Mucosa of stomach (tissue), 1 donor: Measurements from ENCODE around the gene DSTYK.
"Not testable (repeated sequence)": the region's sequence is repeated elsewhere in the genome, so short reads cannot be mapped to it uniquely, and the experiment has no call there.

Experiments used
- H3K27me3 ChIP-seq: one replicate; pipeline ENCODE4 v1.7.0; 2013; ENCODE audit warnings: mild to moderate bottlenecking, low read length; ENCODE audit not compliant: control insufficient read depth, insufficient read depth
- H3K36me3 ChIP-seq: one replicate; pipeline ENCODE4 v1.7.0; 2013; ENCODE audit warnings: low read length; ENCODE audit not compliant: control insufficient read depth, insufficient read depth
- H3K4me1 ChIP-seq: one replicate; pipeline ENCODE4 v1.7.0; 2013; ENCODE audit warnings: mild to moderate bottlenecking, low read length; ENCODE audit not compliant: control insufficient read depth, insufficient read depth
- H3K4me3 ChIP-seq: one replicate; pipeline ENCODE4 v1.7.0; 2013; ENCODE audit warnings: low read length
- H3K9ac ChIP-seq: one replicate; pipeline ENCODE4 v1.7.0; 2013; ENCODE audit warnings: mild to moderate bottlenecking, low read length, moderate library complexity
- H3K9me3 ChIP-seq: one replicate; pipeline ENCODE4 v1.7.0; 2013; ENCODE audit warnings: mild to moderate bottlenecking, low read length, moderate library complexity; ENCODE audit not compliant: control insufficient read depth
- donor health status: Pancreatic carcinoma.

DSTYK gene

GRCh38 chr1:205182930-205183329 is 28.6 kb downstream of the DSTYK start:
- Histone ChIP-seq H3K4me1 (peaks cover 5% of the 10 kb centered on the region), H3K36me3 (peaks cover 3% of the 10 kb centered on the region), H3K9ac (no peak overlapping the region), H3K4me3 (no peak overlapping the region), H3K27me3 (no peaks in the 10 kb centered on the region), H3K9me3 (no peaks in the 10 kb centered on the region)

DNA sequence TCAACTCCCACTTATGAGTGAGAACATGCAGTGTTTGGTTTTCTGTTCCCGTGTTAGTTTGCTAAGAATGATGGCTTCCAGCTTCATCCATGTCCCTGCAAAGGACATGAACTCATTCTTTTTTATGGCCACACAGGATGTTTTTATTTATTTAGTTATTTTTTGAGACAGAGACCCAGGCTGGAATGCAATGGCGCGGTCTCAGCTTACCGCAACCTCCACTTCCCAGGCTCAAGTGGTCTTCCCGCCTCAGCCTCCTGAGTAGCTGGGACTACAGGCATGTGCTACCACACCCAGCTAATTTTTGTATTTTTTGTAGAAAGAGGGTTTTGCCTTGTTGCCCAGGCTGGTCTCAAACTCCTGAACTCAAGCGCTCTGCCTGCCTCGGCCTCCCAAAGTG is 31.2 kb downstream of the DSTYK start:
- H3K9me3 ChIP-seq, H3K4me3 ChIP-seq, H3K9ac ChIP-seq, H3K4me1 ChIP-seq, H3K36me3 ChIP-seq, H3K27me3 ChIP-seq: not testable (repeated sequence)

- H3K4me3 ChIP-seq: no peak overlapping the region
- H3K36me3 ChIP-seq: no peaks in the 10 kb centered on the region
- no peak overlapping the region for H3K9ac ChIP-seq
- H3K9me3 ChIP-seq: no peaks in the 10 kb centered on the region
- no peaks in the 10 kb centered on the region for H3K4me1 ChIP-seq
- no peaks in the 10 kb centered on the region for H3K27me3 ChIP-seq
These were observed 31.7 kb downstream of the DSTYK start for GRCh38 chr1:205179842-205180241.

DNA sequence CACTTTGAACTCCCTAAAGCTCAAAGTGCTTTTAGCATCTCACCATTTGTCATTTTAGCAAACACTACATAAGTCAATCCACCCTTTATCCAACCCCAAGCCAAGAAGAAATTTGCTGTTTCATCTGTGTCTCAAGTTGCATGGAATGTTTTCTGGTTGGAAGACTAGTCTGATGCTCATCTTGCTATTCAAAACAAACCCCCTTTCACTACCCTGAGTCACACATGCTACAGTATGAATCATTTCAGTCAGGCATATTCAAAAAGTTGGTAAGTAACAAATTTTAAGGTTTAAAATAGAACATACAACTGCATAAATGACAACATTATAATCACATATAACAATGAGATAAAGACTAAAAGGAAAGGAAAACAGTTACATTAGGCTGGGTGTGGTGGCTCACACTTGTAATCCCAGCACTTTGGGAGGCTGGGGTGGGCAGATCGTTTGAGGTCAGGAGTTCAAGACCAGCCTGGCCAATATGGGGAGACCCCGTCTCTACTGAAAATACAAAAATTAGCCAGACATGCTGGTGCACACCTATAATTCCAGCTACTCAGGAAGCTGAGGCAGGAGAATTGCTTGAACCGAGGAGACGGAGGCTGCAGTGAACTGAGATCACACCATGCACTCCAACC is 38.7 kb downstream of the DSTYK start:
- H3K9me3 ChIP-seq: no peaks in the 10 kb centered on the region
- H3K4me3 ChIP-seq: no peak overlapping the region
- H3K4me1 ChIP-seq: no peaks in the 10 kb centered on the region
- H3K36me3 ChIP-seq: no peaks in the 10 kb centered on the region
- H3K9ac ChIP-seq: no peak overlapping the region
- no peaks in the 10 kb centered on the region for H3K27me3 ChIP-seq

DNA sequence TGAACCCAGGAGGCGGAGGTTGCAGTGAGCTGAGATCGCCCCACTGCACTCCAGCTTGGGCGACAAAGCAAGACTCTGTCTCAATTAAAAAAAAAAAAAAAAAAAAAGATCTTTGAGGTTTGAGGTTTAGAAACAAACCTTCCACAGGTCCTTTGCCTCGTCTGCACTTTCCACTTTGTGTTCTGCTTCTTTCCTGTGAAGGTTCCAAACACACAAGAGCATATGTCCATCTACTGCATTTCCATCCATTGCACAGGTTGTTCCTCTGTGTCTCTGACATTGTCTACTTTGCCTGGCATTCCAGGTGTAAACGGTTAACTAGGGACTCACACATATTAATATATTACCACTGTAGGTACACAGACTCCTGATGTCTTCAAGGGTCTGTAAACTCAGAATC is 40.1 kb downstream of the DSTYK start:
- Histone ChIP-seq H3K27me3 (no peaks in the 10 kb centered on the region), H3K4me3 (no peak overlapping the region), H3K9ac (no peak overlapping the region), H3K9me3 (no peaks in the 10 kb centered on the region), H3K4me1 (no peaks in the 10 kb centered on the region), H3K36me3 (no peaks in the 10 kb centered on the region)

DNA sequence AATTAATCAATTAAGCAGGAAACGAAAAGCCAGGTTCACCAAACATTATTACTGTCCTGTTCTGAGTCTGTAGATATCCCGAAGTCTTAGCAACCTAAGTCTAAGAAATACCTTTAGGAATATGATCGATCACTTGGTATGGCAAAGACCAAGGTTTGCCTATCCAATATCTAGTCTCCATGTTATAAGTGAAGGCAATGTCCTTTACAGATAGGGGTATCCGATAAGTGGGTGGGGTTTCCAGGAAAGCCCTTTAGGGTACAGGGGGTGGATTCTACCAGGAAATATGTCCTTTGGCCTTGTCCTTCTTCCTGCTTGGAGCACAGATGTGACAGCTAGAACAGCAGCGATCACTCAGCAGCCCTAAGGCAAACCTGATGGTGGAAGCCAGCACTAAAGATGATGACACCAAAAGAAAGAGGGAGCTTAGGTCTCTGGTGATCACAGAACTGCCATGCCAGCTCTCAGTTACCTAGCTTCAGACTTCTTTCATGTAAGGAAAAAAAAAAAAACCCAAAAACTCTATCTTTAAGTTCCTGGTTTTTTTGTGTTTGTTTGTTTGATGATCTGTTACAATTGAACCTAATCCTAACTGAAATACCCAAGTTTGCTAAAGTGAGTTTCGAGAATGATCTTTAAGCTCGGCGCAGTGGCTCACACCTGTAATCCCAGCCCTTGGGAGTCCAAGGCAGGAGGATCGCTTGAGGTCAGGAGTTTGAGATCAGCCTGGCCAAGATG is 40.8 kb downstream of the DSTYK start:
- no peak overlapping the region for H3K4me3 ChIP-seq
- H3K9ac ChIP-seq: no peak overlapping the region
- no peaks in the 10 kb centered on the region for H3K9me3 ChIP-seq
- H3K27me3 ChIP-seq: no peaks in the 10 kb centered on the region
- no peaks in the 10 kb centered on the region for H3K4me1 ChIP-seq
- no peaks in the 10 kb centered on the region for H3K36me3 ChIP-seq

DNA sequence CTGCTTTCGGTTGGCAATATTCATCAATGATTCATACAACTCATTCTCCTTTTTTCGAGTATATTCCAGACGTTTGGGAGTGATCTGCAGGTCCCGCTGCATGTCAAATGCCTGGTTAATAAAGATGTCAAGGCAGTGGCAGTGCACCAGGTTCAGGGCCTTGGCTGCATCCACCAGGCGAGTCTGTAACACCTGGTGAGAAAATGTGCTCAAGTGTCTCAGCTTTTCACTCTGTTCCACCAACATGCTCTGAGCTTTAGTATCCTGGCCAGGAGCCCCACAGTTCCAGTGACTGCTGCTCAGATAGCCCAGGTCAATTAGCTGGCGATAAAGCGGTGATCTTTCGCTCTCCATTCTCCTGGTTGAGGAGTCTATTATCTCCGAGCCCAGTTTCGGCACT is 42.3 kb downstream of the DSTYK start:
- Histone ChIP-seq H3K27me3 (no peaks in the 10 kb centered on the region), H3K36me3 (no peaks in the 10 kb centered on the region), H3K4me1 (no peaks in the 10 kb centered on the region), H3K9ac (no peak overlapping the region), H3K9me3 (no peaks in the 10 kb centered on the region), H3K4me3 (no peak overlapping the region)

GRCh38 chr1:205168291-205168690 is 43.2 kb downstream of the DSTYK start:
- H3K4me3 ChIP-seq: no peak overlapping the region
- H3K9me3 ChIP-seq: no peaks in the 10 kb centered on the region
- no peaks in the 10 kb centered on the region for H3K4me1 ChIP-seq
- H3K27me3 ChIP-seq: no peaks in the 10 kb centered on the region
- H3K9ac ChIP-seq: no peak overlapping the region
- peaks cover 5% of the 10 kb centered on the region for H3K36me3 ChIP-seq

DNA sequence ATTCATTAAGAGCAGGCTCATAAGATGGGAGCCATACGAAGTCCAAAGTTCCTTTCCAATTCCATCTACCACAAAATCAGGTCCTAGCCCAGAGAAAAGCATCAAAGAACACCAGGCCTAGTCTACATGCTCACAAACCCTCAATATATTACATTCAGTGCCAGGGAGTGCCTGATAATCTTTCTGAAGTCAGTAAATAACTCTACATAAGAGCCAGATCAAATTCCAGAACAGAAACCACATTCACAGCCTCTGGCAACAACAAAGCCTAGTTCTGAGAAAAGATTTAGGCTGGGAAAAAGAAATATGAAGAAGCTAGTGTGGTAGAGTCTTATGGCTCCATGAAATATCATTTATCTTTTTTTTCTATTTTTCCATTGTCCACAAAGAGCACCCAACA is 49.2 kb downstream of the DSTYK start:
- Histone ChIP-seq H3K9me3 (no peaks in the 10 kb centered on the region), H3K4me3 (no peak overlapping the region), H3K36me3 (peaks cover 5% of the 10 kb centered on the region)

GRCh38 chr1:205161076-205161475 is 50.4 kb downstream of the DSTYK start:
- no peak overlapping the region for H3K4me3 ChIP-seq
- peaks cover 14% of the 10 kb centered on the region for H3K36me3 ChIP-seq
- H3K27me3 ChIP-seq: no peaks in the 10 kb centered on the region
- no peaks in the 10 kb centered on the region for H3K4me1 ChIP-seq
- no peaks in the 10 kb centered on the region for H3K9me3 ChIP-seq
- H3K9ac ChIP-seq: no peak overlapping the region

More for the DNA sequence above, 49.2 kb downstream of the DSTYK start:
- no peaks in the 10 kb centered on the region for H3K4me1 ChIP-seq
- H3K27me3 ChIP-seq: no peaks in the 10 kb centered on the region
- H3K9ac ChIP-seq: no peak overlapping the region

DNA sequence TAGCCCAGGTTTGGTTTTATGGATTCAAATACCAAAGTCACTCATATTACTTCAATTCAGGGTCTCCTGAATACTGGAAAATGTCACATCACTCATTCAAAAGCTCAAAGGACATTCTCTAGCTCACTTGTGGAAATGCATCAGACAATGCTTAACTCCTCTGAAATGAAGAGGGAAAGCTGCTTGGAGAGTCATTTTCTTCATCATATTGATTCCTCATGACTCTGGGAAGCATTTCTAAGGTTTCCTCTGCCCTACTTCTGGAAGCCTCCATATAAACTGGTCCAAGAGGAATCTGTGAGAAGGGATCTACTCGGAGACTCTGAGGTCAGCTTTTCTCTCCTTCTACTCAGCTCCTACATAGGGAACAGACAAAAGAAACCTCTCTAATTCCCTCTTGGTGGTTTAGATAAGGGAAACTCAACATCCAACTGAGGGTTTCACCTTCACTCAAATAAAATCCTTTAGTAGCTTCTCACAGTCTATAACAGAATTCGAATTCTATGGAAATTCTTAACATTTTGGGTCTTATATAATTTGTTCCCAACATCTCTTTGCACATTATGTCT is 53.4 kb downstream of the DSTYK start:
- H3K4me1 ChIP-seq: no peaks in the 10 kb centered on the region
- no peak overlapping the region for H3K9ac ChIP-seq
- no peak overlapping the region for H3K4me3 ChIP-seq
- peaks cover 10% of the 10 kb centered on the region for H3K36me3 ChIP-seq
- H3K27me3 ChIP-seq: no peaks in the 10 kb centered on the region
- no peaks in the 10 kb centered on the region for H3K9me3 ChIP-seq

- H3K27me3 ChIP-seq, H3K4me1 ChIP-seq, H3K4me3 ChIP-seq, H3K9ac ChIP-seq, H3K9me3 ChIP-seq, H3K36me3 ChIP-seq: not testable (repeated sequence)
These were observed 55.7 kb downstream of the DSTYK start for GRCh38 chr1:205155665-205156377.
